GM13977 (cell line): ENCODE data around the gene FBXW5.

Experiments used
- DNase-seq: peaks from one replicate; pipeline ENCODE4 v3.0.0; 2012; ENCODE audit warnings: low spot score
- CTCF ChIP-seq: IDR thresholded peaks from 2 replicates; pipeline ENCODE4 v1.5.1; 2012; ENCODE audit warnings: mild to moderate bottlenecking, control low read depth; ENCODE audit not compliant: insufficient read depth; ENCODE audit errors: extremely low read depth, missing control alignments
- in situ Hi-C: fragments of 300-500 bp; cut with MboI; formaldehyde crosslinking; loops from one replicate; pipeline ENCODE4 v1.12.0; 2022; ENCODE audit warnings: low sequenced_read_pairs, low pct_unique_long_range_greater_than_20kb, mixed read lengths, inconsistent platforms; ENCODE audit not compliant: unreplicated experiment

The FBXW5 gene

GRCh38 chr9:136945333-136946227, 1.0 kb upstream of the FBXW5 start:
- no peak for DNase-seq
- TF ChIP-seq CTCF, result no peak
- in situ Hi-C loops, result no loop called here

GRCh38 chr9:136944212-136944518, 373 bp downstream of the FBXW5 start:
- in situ Hi-C loops, result no loop called here
- peak; percentile 92 for DNase-seq
- TF ChIP-seq CTCF, result peak; percentile 45

- peak; percentile 16 for TF ChIP-seq CTCF
- peak; percentile 81 for DNase-seq
- in situ Hi-C loops, result no loop called here
Measured at GRCh38 chr9:136943291-136944211, 987 bp downstream of the FBXW5 start.

GRCh38 chr9:136942881-136943230, 1.7 kb downstream of the FBXW5 start:
- DNase-seq, result no peak
- TF ChIP-seq CTCF, result no peak
- in situ Hi-C loops, result no loop called here

- TF ChIP-seq CTCF, result no peak
- in situ Hi-C loops, result no loop called here
- no peak for DNase-seq
Measured at GRCh38 chr9:136942112-136942880, 2.2 kb downstream of the FBXW5 start.
